Measurements from ENCODE around the gene DOCK1. TPM values are rescaled to one million over a fixed set of nuclear protein-coding genes. Genes with fewer than 3 reads are reported as not detected.

Gene DOCK1
- total and polyA plus RNA-seq, 5 donors = 7.8 to 23.1 (median 20.8) TPM

- WGBS = 83% methylated on average over 11 of the region's 11 CpGs
- no peak for ATAC-seq
- H3K9me3 ChIP-seq (ENCODE audit: control insufficient read depth, low read length) = no peaks in the 10 kb centered on the region
- no peaks in the 10 kb centered on the region for H3K27me3 ChIP-seq (ENCODE audit: control insufficient read depth, insufficient read depth)
- DNase-seq = no peak
- no peak overlapping the region for H3K27ac ChIP-seq (ENCODE audit: low read length)
- H3K4me1 ChIP-seq (ENCODE audit: control insufficient read depth, insufficient read depth, low read length) = no peaks in the 10 kb centered on the region
- no peak overlapping the region for H3K4me3 ChIP-seq (ENCODE audit: low read length)
- intact Hi-C loops (cut with DNase I) = no loop called here
Measured at GRCh38 chr10:127364034-127364433, 458.8 kb downstream of the DOCK1 start.

- H3K4me1 ChIP-seq (ENCODE audit: control insufficient read depth, insufficient read depth, low read length) = no peaks in the 10 kb centered on the region
- no peak overlapping the region for H3K4me3 ChIP-seq (ENCODE audit: low read length)
- ATAC-seq = no peak
- DNase-seq = no peak
- H3K9me3 ChIP-seq (ENCODE audit: control insufficient read depth, low read length) = no peaks in the 10 kb centered on the region
- WGBS = 89% methylated on average over 5 of the region's 5 CpGs
- no peak overlapping the region for H3K27ac ChIP-seq (ENCODE audit: low read length)
- intact Hi-C loops (cut with DNase I) = no loop called here
- H3K27me3 ChIP-seq (ENCODE audit: control insufficient read depth, insufficient read depth) = no peaks in the 10 kb centered on the region
Measured at GRCh38 chr10:127368101-127368500, 462.9 kb downstream of the DOCK1 start.

- DNase-seq (no peak), ATAC-seq (no peak)
- H3K4me1 ChIP-seq (ENCODE audit: control insufficient read depth, insufficient read depth, low read length) = no peaks in the 10 kb centered on the region
- intact Hi-C loops (cut with DNase I) = no loop called here
- no peak overlapping the region for H3K4me3 ChIP-seq (ENCODE audit: low read length)
- no peak overlapping the region for H3K27ac ChIP-seq (ENCODE audit: low read length)
- H3K9me3 ChIP-seq (ENCODE audit: control insufficient read depth, low read length) = no peaks in the 10 kb centered on the region
- H3K27me3 ChIP-seq (ENCODE audit: control insufficient read depth, insufficient read depth) = no peaks in the 10 kb centered on the region
- 89% methylated on average over 4 of the region's 4 CpGs for WGBS
Measured at GRCh38 chr10:127368929-127369328, 463.7 kb downstream of the DOCK1 start.

GRCh38 chr10:127370601-127371000 is 465.4 kb downstream of the DOCK1 start:
- 89% methylated on average over 7 of the region's 7 CpGs for WGBS
- H3K4me1 ChIP-seq (ENCODE audit: control insufficient read depth, insufficient read depth, low read length) = no peaks in the 10 kb centered on the region
- ATAC-seq (no peak), DNase-seq (no peak)
- intact Hi-C loops (cut with DNase I) = no loop called here
- no peaks in the 10 kb centered on the region for H3K27me3 ChIP-seq (ENCODE audit: control insufficient read depth, insufficient read depth)
- no peak overlapping the region for H3K4me3 ChIP-seq (ENCODE audit: low read length)
- H3K9me3 ChIP-seq (ENCODE audit: control insufficient read depth, low read length) = no peaks in the 10 kb centered on the region
- H3K27ac ChIP-seq (ENCODE audit: low read length) = no peak overlapping the region

GRCh38 chr10:127372361-127372760 is 467.1 kb downstream of the DOCK1 start:
- DNase-seq (no peak), ATAC-seq (no peak)
- no peaks in the 10 kb centered on the region for H3K27me3 ChIP-seq (ENCODE audit: control insufficient read depth, insufficient read depth)
- no peak overlapping the region for H3K4me3 ChIP-seq (ENCODE audit: low read length)
- H3K4me1 ChIP-seq (ENCODE audit: control insufficient read depth, insufficient read depth, low read length) = no peaks in the 10 kb centered on the region
- no peak overlapping the region for H3K27ac ChIP-seq (ENCODE audit: low read length)
- no peaks in the 10 kb centered on the region for H3K9me3 ChIP-seq (ENCODE audit: control insufficient read depth, low read length)
- 84% methylated on average over 3 of the region's 3 CpGs for WGBS
- intact Hi-C loops (cut with DNase I) = no loop called here

GRCh38 chr10:127374074-127374680 is 468.9 kb downstream of the DOCK1 start:
- Histone ChIP-seq H3K4me1 (ENCODE audit: control insufficient read depth, insufficient read depth, low read length) (no peaks in the 10 kb centered on the region), H3K27ac (ENCODE audit: low read length) (no peak overlapping the region), H3K4me3 (ENCODE audit: low read length) (no peak overlapping the region), H3K27me3 (ENCODE audit: control insufficient read depth, insufficient read depth) (no peaks in the 10 kb centered on the region), H3K9me3 (ENCODE audit: control insufficient read depth, low read length) (no peaks in the 10 kb centered on the region)
- intact Hi-C loops (cut with DNase I) = no loop called here
- no peak for ATAC-seq
- WGBS = 93% methylated on average over 20 of the region's 20 CpGs
- DNase-seq = no peak

GRCh38 chr10:127374901-127375300 is 469.7 kb downstream of the DOCK1 start:
- intact Hi-C loops (cut with DNase I) = no loop called here
- 92% methylated on average over 5 of the region's 5 CpGs for WGBS
- DNase-seq (no peak), ATAC-seq (no peak)
- no peak overlapping the region for H3K27ac ChIP-seq (ENCODE audit: low read length)
- no peaks in the 10 kb centered on the region for H3K9me3 ChIP-seq (ENCODE audit: control insufficient read depth, low read length)
- H3K27me3 ChIP-seq (ENCODE audit: control insufficient read depth, insufficient read depth) = no peaks in the 10 kb centered on the region
- H3K4me1 ChIP-seq (ENCODE audit: control insufficient read depth, insufficient read depth, low read length) = no peaks in the 10 kb centered on the region
- no peak overlapping the region for H3K4me3 ChIP-seq (ENCODE audit: low read length)

GRCh38 chr10:127375461-127375860 is 470.2 kb downstream of the DOCK1 start:
- DNase-seq = no peak
- H3K4me3 ChIP-seq (ENCODE audit: low read length) = no peak overlapping the region
- no peaks in the 10 kb centered on the region for H3K4me1 ChIP-seq (ENCODE audit: control insufficient read depth, insufficient read depth, low read length)
- no peak for ATAC-seq
- no peaks in the 10 kb centered on the region for H3K27me3 ChIP-seq (ENCODE audit: control insufficient read depth, insufficient read depth)
- intact Hi-C loops (cut with DNase I) = no loop called here
- WGBS = 85% methylated on average over 3 of the region's 3 CpGs
- H3K27ac ChIP-seq (ENCODE audit: low read length) = no peak overlapping the region
- no peaks in the 10 kb centered on the region for H3K9me3 ChIP-seq (ENCODE audit: control insufficient read depth, low read length)

- ATAC-seq = no peak
Measured at GRCh38 chr10:127376071-127376470, 470.8 kb downstream of the DOCK1 start.

GRCh38 chr10:127378628-127379027 is 473.4 kb downstream of the DOCK1 start:
- 96% methylated on average over 5 of the region's 5 CpGs for WGBS
- no peaks in the 10 kb centered on the region for H3K27me3 ChIP-seq (ENCODE audit: control insufficient read depth, insufficient read depth)
- H3K9me3 ChIP-seq (ENCODE audit: control insufficient read depth, low read length) = no peaks in the 10 kb centered on the region
- no peak overlapping the region for H3K27ac ChIP-seq (ENCODE audit: low read length)
- no peaks in the 10 kb centered on the region for H3K4me1 ChIP-seq (ENCODE audit: control insufficient read depth, insufficient read depth, low read length)
- no peak overlapping the region for H3K4me3 ChIP-seq (ENCODE audit: low read length)
- DNase-seq = no peak
- intact Hi-C loops (cut with DNase I) = no loop called here
- ATAC-seq = no peak

More at GRCh38 chr10:127376071-127376470, 470.8 kb downstream of the DOCK1 start:
- Histone ChIP-seq H3K27ac (ENCODE audit: low read length) (no peak overlapping the region), H3K4me3 (ENCODE audit: low read length) (no peak overlapping the region), H3K4me1 (ENCODE audit: control insufficient read depth, insufficient read depth, low read length) (no peaks in the 10 kb centered on the region), H3K9me3 (ENCODE audit: control insufficient read depth, low read length) (no peaks in the 10 kb centered on the region), H3K27me3 (ENCODE audit: control insufficient read depth, insufficient read depth) (no peaks in the 10 kb centered on the region)
- WGBS = 95% methylated on average over 2 of the region's 2 CpGs
- DNase-seq = no peak
- intact Hi-C loops (cut with DNase I) = no loop called here

GRCh38 chr10:127384532-127384931 is 479.3 kb downstream of the DOCK1 start:
- H3K9me3 ChIP-seq (ENCODE audit: control insufficient read depth, low read length) = no peaks in the 10 kb centered on the region
- H3K4me3 ChIP-seq (ENCODE audit: low read length) = no peak overlapping the region
- no peak for ATAC-seq
- intact Hi-C loops (cut with DNase I) = no loop called here
- H3K27ac ChIP-seq (ENCODE audit: low read length) = no peak overlapping the region
- no peak for DNase-seq
- H3K4me1 ChIP-seq (ENCODE audit: control insufficient read depth, insufficient read depth, low read length) = no peaks in the 10 kb centered on the region
- WGBS = 86% methylated on average over 18 of the region's 18 CpGs
- H3K27me3 ChIP-seq (ENCODE audit: control insufficient read depth, insufficient read depth) = no peaks in the 10 kb centered on the region

- H3K9me3 ChIP-seq (ENCODE audit: control insufficient read depth, low read length) = no peaks in the 10 kb centered on the region
- H3K4me3 ChIP-seq (ENCODE audit: low read length) = no peak overlapping the region
- no peak for DNase-seq
- WGBS = 91% methylated on average over 3 of the region's 3 CpGs
- H3K27ac ChIP-seq (ENCODE audit: low read length) = no peak overlapping the region
- no peaks in the 10 kb centered on the region for H3K27me3 ChIP-seq (ENCODE audit: control insufficient read depth, insufficient read depth)
- H3K4me1 ChIP-seq (ENCODE audit: control insufficient read depth, insufficient read depth, low read length) = no peaks in the 10 kb centered on the region
- intact Hi-C loops (cut with DNase I) = no loop called here
- ATAC-seq = no peak
Measured at GRCh38 chr10:127385066-127385465, 479.8 kb downstream of the DOCK1 start.

All from right cardiac atrium (tissue), 5 donors.